DND-41 (cell line): ENCODE measurements around the gene CD79A.

ENCODE experiments used
- EZH2 ChIP-seq: IDR thresholded peaks from 3 replicates; pipeline ENCODE4 v1.6.1; 2012; ENCODE audit warnings: borderline replicate concordance, low read depth, mild to moderate bottlenecking, moderate library complexity, low read length, inconsistent platforms; ENCODE audit not compliant: severe bottlenecking
- TF ChIP-seq, protein P1 (sequence below): IDR thresholded peaks from 2 replicates; pipeline ENCODE4 v1.5.1; 2012; ENCODE audit warnings: borderline replicate concordance, low read length, moderate library complexity, mild to moderate bottlenecking; ENCODE audit not compliant: poor library complexity, severe bottlenecking; ENCODE audit errors: extremely low read depth

DNA sequence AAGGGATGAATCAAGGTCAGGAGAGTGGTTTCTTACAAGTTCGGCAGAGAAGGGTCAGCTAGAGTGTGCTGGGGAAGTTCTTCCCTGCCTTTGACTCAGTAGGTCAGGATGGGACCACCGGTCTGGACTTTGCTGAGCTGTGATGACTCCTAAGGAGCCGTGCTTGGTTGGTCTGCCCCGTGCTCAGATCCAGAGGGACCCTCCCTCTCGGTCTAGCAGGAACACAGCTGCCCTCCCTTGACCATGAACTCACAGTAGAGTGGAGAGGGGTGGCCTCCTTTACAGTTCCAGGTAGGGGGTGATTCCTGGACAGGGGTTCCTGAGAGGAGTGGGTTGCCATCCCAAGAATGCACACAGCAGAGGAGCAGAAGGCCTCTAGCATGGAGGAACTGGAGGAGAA lies 12.7 kb upstream of the CD79A start:
- TF ChIP-seq EZH2: no peak
- TF ChIP-seq, protein P1, sequence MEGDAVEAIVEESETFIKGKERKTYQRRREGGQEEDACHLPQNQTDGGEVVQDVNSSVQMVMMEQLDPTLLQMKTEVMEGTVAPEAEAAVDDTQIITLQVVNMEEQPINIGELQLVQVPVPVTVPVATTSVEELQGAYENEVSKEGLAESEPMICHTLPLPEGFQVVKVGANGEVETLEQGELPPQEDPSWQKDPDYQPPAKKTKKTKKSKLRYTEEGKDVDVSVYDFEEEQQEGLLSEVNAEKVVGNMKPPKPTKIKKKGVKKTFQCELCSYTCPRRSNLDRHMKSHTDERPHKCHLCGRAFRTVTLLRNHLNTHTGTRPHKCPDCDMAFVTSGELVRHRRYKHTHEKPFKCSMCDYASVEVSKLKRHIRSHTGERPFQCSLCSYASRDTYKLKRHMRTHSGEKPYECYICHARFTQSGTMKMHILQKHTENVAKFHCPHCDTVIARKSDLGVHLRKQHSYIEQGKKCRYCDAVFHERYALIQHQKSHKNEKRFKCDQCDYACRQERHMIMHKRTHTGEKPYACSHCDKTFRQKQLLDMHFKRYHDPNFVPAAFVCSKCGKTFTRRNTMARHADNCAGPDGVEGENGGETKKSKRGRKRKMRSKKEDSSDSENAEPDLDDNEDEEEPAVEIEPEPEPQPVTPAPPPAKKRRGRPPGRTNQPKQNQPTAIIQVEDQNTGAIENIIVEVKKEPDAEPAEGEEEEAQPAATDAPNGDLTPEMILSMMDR: no peak
